Ovary (tissue), 9 donors: ENCODE measurements around the gene TNFRSF21. TPM values are rescaled to one million over a fixed set of nuclear protein-coding genes. Genes with fewer than 3 reads are reported as not detected.

ENCODE experiments used
- DNase-seq, 5 donors: peaks; one replicate each; pipeline ENCODE4 v3.0.0-alpha.2; 2019 to 2020
- H3K27ac ChIP-seq, 2 donors: fragments of 200-600 bp; one replicate each; pipeline versions ENCODE4 v1.5.1 to v1.8.0; 2019 to 2022
- H3K27me3 ChIP-seq: fragments of 200-600 bp; one replicate; pipeline ENCODE4 v1.8.0; 2022
- H3K36me3 ChIP-seq: fragments of 200-600 bp; sonication (generic); one replicate; pipeline ENCODE4 v1.5.1; 2019
- H3K4me1 ChIP-seq: one replicate; pipeline ENCODE4 v1.8.1; 2013; ENCODE audit warnings: mild to moderate bottlenecking, moderate library complexity; ENCODE audit not compliant: insufficient read depth
- H3K4me3 ChIP-seq: fragments of 200-600 bp; sonication (generic); one replicate; pipeline ENCODE4 v1.5.1; 2017
- H3K9me3 ChIP-seq, 2 donors: fragments of 200-600 bp in 1 of 2; sonication (generic) in 1 of 2; one replicate each; pipeline versions ENCODE4 v1.5.1 to v1.8.1; 2013 to 2019; ENCODE audit warnings: mild to moderate bottlenecking in 1 of 2, moderate library complexity in 1 of 2
- EP300 ChIP-seq: sonication (generic); formaldehyde crosslinking; IDR thresholded peaks from one replicate; pipeline ENCODE4 v1.6.1; 2017; ENCODE audit warnings: antibody characterized with exemption
- POLR2A ChIP-seq: fragments of 450-650 bp; IDR thresholded peaks from one replicate; pipeline ENCODE4 v1.6.1; 2017; ENCODE audit warnings: antibody characterized with exemption, mild to moderate bottlenecking, moderate library complexity
- WGBS, 3 donors: extraction: QIAGEN DNeasy Blood & Tissue Kit in 1 of 3; methylation state at CpG; one replicate each; pipeline versions ENCODE4 v1.1.5 to v1.1.7; 2013 to 2017; 5-methylcytosine and 5-hydroxymethylcytosine counted together
- intact Hi-C, 4 donors: fragments of 100-400 bp; cut with DNase I; formaldehyde crosslinking; loops; one replicate each; pipeline versions ENCODE4 v1.11.0 to v1.15.1; 2022 to 2023
- polyA plus RNA-seq, 2 donors: library from polyadenylated mRNA; stranded (reverse); fragments of 200-250 nt in 1 of 2; fragments of 350-450 nt in 1 of 2; fragmentation: Illumina TruSeq in 1 of 2; extraction: RNeasy Lipid Tissue Mini Kit (QIAGEN cat#74804) in 1 of 2; gene quantifications; one replicate each; pipeline ENCODE4 v1.2.3, GENCODE V29; 2013 to 2014
- total RNA-seq, 7 donors: library from RNA; depleted of rRNA in 2 of 7; stranded (reverse); fragments of >200 nt in 2 of 7; fragmentation: NEBNext Ultra II Directional in 3 of 7; extraction: Animal tissue kit (Norgen Biotek cat#: 25700) in 3 of 7; gene quantifications; one replicate each; pipeline versions ENCODE4 v1.1.0 to v1.2.4, GENCODE V29; 2016 to 2023
- TF ChIP-seq, protein P1 (sequence below), 3 donors: fragments of 450-650 bp in 2 of 3; fragments of 200-600 bp in 1 of 3; IDR thresholded peaks; one replicate each; pipeline versions ENCODE4 v1.5.1 to v1.8.0; 2016 to 2022; ENCODE audit warnings: antibody characterized with exemption in 3 of 3, mild to moderate bottlenecking in 1 of 3
- donor health status: DM: no; HTN: no; CAD: no; lungs with moderate emphysema.
- donor health status: DM: no; HTN: no; CAD: no.
- donor health status: Bipolar disorder and iron deficiency.
- donor health status: DM: yes; HTN: yes; CAD: no.
- donor health status: DM: no; HTN: no; CAD: no.
- donor health status: DM: yes; HTN: yes; CAD: no.

Gene TNFRSF21
- total and polyA plus RNA-seq, 9 donors = 4.9 to 18.3 (median 13.5) TPM

DNA sequence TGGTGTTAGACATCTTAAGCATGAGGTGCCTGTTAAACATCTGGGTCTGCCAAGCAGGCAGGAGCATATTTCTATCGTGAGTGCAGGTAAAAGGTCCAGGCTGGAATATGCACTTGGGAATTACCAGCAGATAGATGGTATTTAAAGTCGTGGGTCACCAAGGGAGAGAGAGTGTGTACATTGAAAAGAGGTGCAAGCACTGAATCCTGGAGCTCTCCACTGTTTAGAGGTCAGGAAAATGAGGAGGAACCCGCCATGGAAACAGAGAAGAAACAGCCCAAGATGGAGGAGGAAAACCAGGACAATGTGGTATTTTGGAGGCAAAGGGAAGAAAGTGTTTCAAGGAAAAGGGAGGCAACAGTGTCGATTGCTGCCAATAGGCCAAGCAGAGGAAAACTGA, 46.4 kb downstream of the TNFRSF21 start:
- no peak overlapping the region for H3K27ac ChIP-seq
- no peaks in the 10 kb centered on the region for H3K36me3 ChIP-seq
- WGBS, 3 donors = 88 to 92% (median 90%) methylated on average over 4 of the region's 4 CpGs
- no peaks in the 10 kb centered on the region for H3K27me3 ChIP-seq
- DNase-seq = no peak
- no peaks in the 10 kb centered on the region for H3K9me3 ChIP-seq
- H3K4me3 ChIP-seq = no peak overlapping the region
- H3K4me1 ChIP-seq = peaks cover 3% of the 10 kb centered on the region
- TF ChIP-seq EP300 (no peak), POLR2A (no peak)
- TF ChIP-seq, protein P1, sequence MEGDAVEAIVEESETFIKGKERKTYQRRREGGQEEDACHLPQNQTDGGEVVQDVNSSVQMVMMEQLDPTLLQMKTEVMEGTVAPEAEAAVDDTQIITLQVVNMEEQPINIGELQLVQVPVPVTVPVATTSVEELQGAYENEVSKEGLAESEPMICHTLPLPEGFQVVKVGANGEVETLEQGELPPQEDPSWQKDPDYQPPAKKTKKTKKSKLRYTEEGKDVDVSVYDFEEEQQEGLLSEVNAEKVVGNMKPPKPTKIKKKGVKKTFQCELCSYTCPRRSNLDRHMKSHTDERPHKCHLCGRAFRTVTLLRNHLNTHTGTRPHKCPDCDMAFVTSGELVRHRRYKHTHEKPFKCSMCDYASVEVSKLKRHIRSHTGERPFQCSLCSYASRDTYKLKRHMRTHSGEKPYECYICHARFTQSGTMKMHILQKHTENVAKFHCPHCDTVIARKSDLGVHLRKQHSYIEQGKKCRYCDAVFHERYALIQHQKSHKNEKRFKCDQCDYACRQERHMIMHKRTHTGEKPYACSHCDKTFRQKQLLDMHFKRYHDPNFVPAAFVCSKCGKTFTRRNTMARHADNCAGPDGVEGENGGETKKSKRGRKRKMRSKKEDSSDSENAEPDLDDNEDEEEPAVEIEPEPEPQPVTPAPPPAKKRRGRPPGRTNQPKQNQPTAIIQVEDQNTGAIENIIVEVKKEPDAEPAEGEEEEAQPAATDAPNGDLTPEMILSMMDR (IDR thresholded peaks at IDR 0.05) = no peak
- intact Hi-C loops = no loop called here

DNA sequence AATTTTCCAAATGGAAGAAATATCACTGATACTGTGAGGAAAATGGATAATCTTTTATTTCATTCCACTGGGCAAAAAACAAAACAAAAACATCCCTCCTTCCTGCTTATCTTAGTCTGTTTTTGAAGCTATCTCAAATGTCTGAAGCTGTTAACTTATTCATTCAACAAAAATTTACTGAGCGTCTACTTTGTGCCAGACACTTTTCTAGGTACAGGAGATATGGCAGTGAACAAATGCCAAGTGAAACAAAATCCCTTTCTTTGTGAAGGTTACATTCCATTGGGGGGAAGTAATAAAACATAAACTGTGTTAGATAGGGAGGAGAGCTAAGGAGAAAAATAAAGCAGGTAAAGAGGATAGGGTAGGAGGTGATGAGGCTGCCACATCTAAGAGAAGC, 47.5 kb downstream of the TNFRSF21 start:
- no peaks in the 10 kb centered on the region for H3K36me3 ChIP-seq
- H3K27me3 ChIP-seq = no peaks in the 10 kb centered on the region
- intact Hi-C loops = no loop called here
- H3K4me1 ChIP-seq = peaks cover 3% of the 10 kb centered on the region
- H3K9me3 ChIP-seq = no peaks in the 10 kb centered on the region
- H3K27ac ChIP-seq = no peak overlapping the region
- no peak overlapping the region for H3K4me3 ChIP-seq
- no peak for DNase-seq
- TF ChIP-seq EP300 (no peak), POLR2A (no peak)
- TF ChIP-seq, protein P1 (IDR thresholded peaks at IDR 0.05) = no peak
- 8 to 37% (median 18%) methylated on average over 1 of the region's 1 CpG for WGBS, 3 donors

DNA sequence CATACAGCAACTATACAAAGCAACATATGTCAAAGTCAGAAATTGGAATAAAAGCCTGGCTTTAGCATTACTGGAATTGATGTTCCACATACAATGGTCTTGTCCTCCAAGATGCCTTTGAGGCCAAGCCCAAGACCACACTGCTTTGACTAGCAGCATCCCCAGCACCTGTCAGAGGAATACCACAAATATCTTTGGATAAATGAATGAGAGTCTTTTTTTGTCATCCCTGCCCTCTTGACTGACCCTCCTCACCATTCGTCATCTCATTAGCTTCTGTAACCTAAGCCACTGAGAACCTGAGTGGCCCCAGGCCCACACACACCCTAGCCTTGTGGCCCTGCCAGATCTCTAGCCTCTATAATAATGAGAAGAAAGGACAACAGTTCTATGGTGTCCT, 48.5 kb downstream of the TNFRSF21 start:
- WGBS, 3 donors = 87 to 100% (median 93%) methylated on average over 1 of the region's 1 CpG
- H3K36me3 ChIP-seq = no peaks in the 10 kb centered on the region
- no peaks in the 10 kb centered on the region for H3K27me3 ChIP-seq
- no peak for DNase-seq
- H3K9me3 ChIP-seq = no peaks in the 10 kb centered on the region
- peaks cover 3% of the 10 kb centered on the region for H3K4me1 ChIP-seq
- TF ChIP-seq, protein P1 (IDR thresholded peaks at IDR 0.05) = no peak
- TF ChIP-seq POLR2A (no peak), EP300 (no peak)
- no peak overlapping the region for H3K4me3 ChIP-seq
- no peak overlapping the region for H3K27ac ChIP-seq
- intact Hi-C loops = no loop called here

DNA sequence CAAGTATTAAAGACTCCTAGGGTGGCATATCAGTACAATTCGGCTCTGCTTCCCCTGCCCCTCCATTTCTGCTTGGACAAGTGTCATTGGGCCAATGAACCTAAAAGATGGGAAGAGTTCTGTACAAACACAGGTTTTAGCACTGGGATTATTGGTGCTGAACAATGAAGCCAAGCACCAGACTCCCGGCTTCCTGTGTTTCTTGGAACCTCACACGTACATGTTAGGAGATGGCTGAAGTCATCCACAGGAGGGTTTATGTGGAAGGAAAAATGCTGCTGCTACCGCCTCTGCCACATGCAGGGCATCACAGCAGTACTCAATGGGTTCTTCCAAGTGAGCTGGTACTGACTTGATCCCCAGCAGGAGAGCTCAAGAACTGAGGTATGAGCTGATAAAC, 49.7 kb downstream of the TNFRSF21 start:
- H3K9me3 ChIP-seq = no peaks in the 10 kb centered on the region
- DNase-seq = no peak
- 45 to 75% (median 55%) methylated on average over 4 of the region's 4 CpGs for WGBS, 3 donors
- H3K27me3 ChIP-seq = no peaks in the 10 kb centered on the region
- H3K27ac ChIP-seq = no peak overlapping the region
- H3K36me3 ChIP-seq = no peaks in the 10 kb centered on the region
- intact Hi-C loops = no loop called here
- TF ChIP-seq EP300 (no peak), POLR2A (no peak)
- TF ChIP-seq, protein P1 (IDR thresholded peaks at IDR 0.05) = no peak
- no peak overlapping the region for H3K4me3 ChIP-seq
- peaks cover 3% of the 10 kb centered on the region for H3K4me1 ChIP-seq
